K562 (cell line): ENCODE results near the gene PTPN12. TPM values are rescaled to one million over a fixed set of nuclear protein-coding genes. Genes with fewer than 3 reads are reported as not detected.

Source experiments
- ATAC-seq: fragments of 200-7000 bp; cut with Tn5 transposase; 3 replicates; pipeline ENCODE4 v1.9.1; 2020; ENCODE audit warnings: moderate library complexity
- BruUV-seq: library from RNA; stranded (reverse); fragments of 400-500 nt; replicated peaks from 2 replicates; lab custom pipeline; 2021; lab: Mats Ljungman, UMichigan
- CTCF ChIA-PET: fragments of 300-600 bp; formaldehyde crosslinking; extraction: SDS; loops from one replicate; lab custom pipeline; 2021; ENCODE audit warnings: low intra/inter-chr PET ratio; lab: Yijun Ruan, JAX
- POLR2A ChIA-PET: fragments of 300-600, 350-650 bp; sonication (Branson Sonifier 250); formaldehyde crosslinking; extraction: SDS; loops from one replicate; lab custom pipeline; 2021; ENCODE audit warnings: antibody characterized with exemption, inconsistent platforms; lab: Yijun Ruan, JAX
- DNase-seq, 4 experiments: peaks; one replicate each; pipeline versions ENCODE4 v3.0.0 to v3.0.0-alpha.2; 2011 to 2018; ENCODE audit warnings: low spot score in 3 of 4, mixed read lengths in 3 of 4; ENCODE audit errors: extremely low read depth in 1 of 4
- FAIRE-seq: peaks from 2 replicates; lab custom pipeline; 2011; peaks lifted over from hg19 to GRCh38; lab: Jason Lieb, UNC
- H2AFZ ChIP-seq: 2 replicates; pipeline ENCODE4 v1.6.0; 2011; ENCODE audit warnings: low read depth, low read length, control low read depth, inconsistent platforms
- H3K27ac ChIP-seq: fragments of 200-600 bp; 3 replicates; pipeline ENCODE4 v1.8.0; 2011; ENCODE audit warnings: low read depth, mild to moderate bottlenecking, control low read depth, inconsistent platforms, low read length, moderate library complexity, mixed read lengths; ENCODE audit errors: extremely low read depth
- H3K27me3 ChIP-seq, 2 experiments: fragments of 300-600 bp in 1 of 2; 2 replicates in 1 of 2; 3 replicates in 1 of 2; pipeline versions ENCODE4 v1.6.0 to v1.8.0; 2011; ENCODE audit warnings: inconsistent platforms in 2 of 2, low read length in 2 of 2, mild to moderate bottlenecking in 1 of 2, mixed read lengths in 1 of 2, moderate library complexity in 1 of 2; ENCODE audit not compliant: control insufficient read depth in 2 of 2, insufficient read depth in 2 of 2
- H3K36me3 ChIP-seq: fragments of 300-600 bp; 3 replicates; pipeline ENCODE4 v1.8.0; 2011; ENCODE audit warnings: mild to moderate bottlenecking, low read length, inconsistent platforms; ENCODE audit not compliant: control insufficient read depth, insufficient read depth
- H3K4me1 ChIP-seq, 2 experiments: fragments of 200-600 bp in 1 of 2; replicated peaks in 1 of 2; 2 replicates in 1 of 2; 3 replicates in 1 of 2; pipeline versions ENCODE4 v1.5.1 to v1.8.0; 2011; ENCODE audit warnings: inconsistent platforms in 2 of 2, low read length in 2 of 2, mild to moderate bottlenecking in 1 of 2, mixed read lengths in 1 of 2, moderate library complexity in 1 of 2; ENCODE audit not compliant: control insufficient read depth in 2 of 2, insufficient read depth in 2 of 2
- H3K4me2 ChIP-seq: 2 replicates; pipeline ENCODE4 v1.6.1; 2011; ENCODE audit warnings: low read length, control low read depth, inconsistent platforms, mixed read lengths; ENCODE audit not compliant: insufficient read depth
- H3K4me3 ChIP-seq: fragments of 200-600 bp; sonication (generic), shearing (Covaris generic); 2 replicates; pipeline ENCODE4 v1.5.1; 2016; ENCODE audit warnings: control low read depth, inconsistent platforms
- H3K79me2 ChIP-seq: fragments of 200-600 bp; 3 replicates; pipeline ENCODE4 v1.8.0; 2011; ENCODE audit warnings: low read length, inconsistent platforms; ENCODE audit not compliant: control insufficient read depth, insufficient read depth
- H3K9ac ChIP-seq, 2 experiments: 2 replicates each; pipeline versions ENCODE4 v1.6.0 to v1.6.1; 2011; ENCODE audit warnings: low read depth in 2 of 2, low read length in 2 of 2, control low read depth in 1 of 2, inconsistent platforms in 1 of 2, mild to moderate bottlenecking in 1 of 2, mixed read lengths in 1 of 2; ENCODE audit not compliant: insufficient read depth in 1 of 2
- H3K9me1 ChIP-seq: one replicate; pipeline ENCODE4 v1.6.0; 2011; ENCODE audit warnings: inconsistent platforms, mild to moderate bottlenecking, low read length, moderate library complexity; ENCODE audit not compliant: control insufficient read depth, insufficient read depth
- H3K9me3 ChIP-seq: replicated peaks from 2 replicates; pipeline ENCODE4 v1.5.1; 2011; ENCODE audit warnings: low read depth, low read length, inconsistent platforms; ENCODE audit not compliant: control insufficient read depth, insufficient read depth
- H4K20me1 ChIP-seq: replicated peaks from 2 replicates; pipeline ENCODE4 v1.6.1; 2011; ENCODE audit warnings: low read length, inconsistent platforms, mixed read lengths; ENCODE audit not compliant: control insufficient read depth, insufficient read depth
- ATF7 ChIP-seq: fragments of 450-650 bp; IDR thresholded peaks from 2 replicates; pipeline ENCODE4 v1.7.1; 2014; ENCODE audit warnings: mild to moderate bottlenecking, moderate library complexity
- KDM2B ChIP-seq: fragments of 250-450 bp; sonication (Bioruptor Pico); IDR thresholded peaks from 2 replicates; pipeline ENCODE4 v1.8.0; 2021; ENCODE audit warnings: mild to moderate bottlenecking, moderate library complexity
- RBM22 ChIP-seq: fragments of 200-400 bp; formaldehyde crosslinking; IDR thresholded peaks from 2 replicates; pipeline ENCODE4 v1.6.1; 2018; ENCODE audit warnings: low read length, low read depth; ENCODE audit not compliant: poor library complexity, severe bottlenecking
- SMAD4 ChIP-seq: fragments of 250-450 bp; sonication (Bioruptor Pico); conservative IDR thresholded peaks from 2 replicates; pipeline ENCODE4 v1.8.0; 2021; ENCODE audit warnings: inconsistent platforms, mild to moderate bottlenecking, moderate library complexity
- ZNF232 ChIP-seq: sonication (generic); formaldehyde crosslinking; IDR thresholded peaks from 2 replicates; pipeline ENCODE4 v1.8.0; 2022; ENCODE audit warnings: mild to moderate bottlenecking, missing genetic modification reagents
- ZNF75A ChIP-seq: fragments of 450-650 bp; formaldehyde crosslinking; IDR thresholded peaks from 2 replicates; pipeline ENCODE4 v1.4.0; 2020; ENCODE audit warnings: mild to moderate bottlenecking
- WGBS: fragments of 100-300 bp; shearing (Covaris generic); methylation state at CpG from one replicate; pipeline ENCODE4 v1.1.6; 2016; ENCODE audit warnings: low coverage, mixed read lengths; ENCODE audit not compliant: insufficient coverage; ENCODE audit errors: missing lambda C conversion rate; 5-methylcytosine and 5-hydroxymethylcytosine counted together
- in situ Hi-C: fragments of 300-500 bp; cut with MboI; formaldehyde crosslinking; loops from 4 replicates; pipeline ENCODE4 v1.15.0; 2018; ENCODE audit warnings: inconsistent platforms, mixed read lengths
- intact Hi-C: fragments of 100-400 bp; cut with micrococcal nuclease; formaldehyde crosslinking; loops from 2 replicates; pipeline ENCODE4 v1.14.2; 2022
- polyA plus RNA-seq, 8 experiments: library from polyadenylated mRNA; depleted of rRNA in 4 of 8; stranded (reverse) in 5 of 8; unstranded in 3 of 8; fragments of >200 nt; fragmentation: Nextera tagmentation in 2 of 8; fragmentation: Illumina TruSeq in 1 of 8; extraction: Ambion mirVana in 2 of 8; extraction: Trizol in 1 of 8; gene quantifications; 2 replicates each; pipeline versions ENCODE4 v1.2.1 to v1.2.3, GENCODE V29; 2011 to 2014; ENCODE audit warnings: inconsistent platforms in 1 of 8, missing spikeins in 1 of 8
- total RNA-seq, 7 experiments: library from RNA; depleted of rRNA in 6 of 7; stranded (reverse); fragments of >200 nt in 6 of 7; fragmentation: Illumina TruSeq in 2 of 7; extraction: Trizol in 2 of 7; gene quantifications; 2 replicates each; pipeline versions ENCODE4 v1.2.1 to v1.2.3, GENCODE V29; 2011 to 2021; ENCODE audit warnings: low replicate concordance in 1 of 7

PTPN12 gene
- total and polyA plus RNA-seq, 9 of the 15 experiments (the other 6 are each of a cell fraction or from before 2014, with no cell fraction given): 15.3 to 79.8 (median 26.6) TPM

DNA sequence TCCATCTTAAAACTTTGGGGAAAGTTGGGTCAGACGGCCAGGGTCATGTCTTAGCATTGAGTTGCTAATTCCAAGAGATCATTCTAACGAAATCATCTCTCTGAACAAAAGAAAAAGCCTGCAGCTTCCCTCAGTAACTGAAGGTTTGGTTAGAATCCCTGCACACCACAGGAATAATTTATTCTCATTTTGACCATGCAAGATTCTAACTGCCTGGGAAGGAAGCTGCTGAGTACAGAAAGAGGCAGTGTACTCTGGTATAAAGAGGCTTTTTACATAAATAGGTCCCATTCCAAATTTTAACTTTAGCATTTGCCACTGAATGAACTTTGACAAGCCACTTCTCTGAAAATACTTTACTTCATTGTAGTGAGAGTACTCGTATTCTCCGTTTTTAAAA, 82.2 kb downstream of the PTPN12 start:
- Histone ChIP-seq H3K4me3 (no peak overlapping the region), H3K27me3 (no peaks in the 10 kb centered on the region), H3K36me3 (peaks cover 54% of the 10 kb centered on the region), H2AFZ (no peak overlapping the region), H3K9me1 (no peaks in the 10 kb centered on the region), H3K4me1 (no peaks in the 10 kb centered on the region), H3K4me2 (no peak overlapping the region), H3K9ac (no peak overlapping the region), H3K79me2 (no peaks in the 10 kb centered on the region), H3K9me3 (no peaks in the 10 kb centered on the region), H3K27ac (no peak overlapping the region), H4K20me1 (no peaks in the 10 kb centered on the region)
- ChIA-PET CTCF (no interaction called here), POLR2A (no interaction called here)
- in situ Hi-C loops (no loop called here), intact Hi-C loops (no loop called here)
- ATAC-seq (no peak), FAIRE-seq (no peak), DNase-seq (no peak)
- TF ChIP-seq ZNF75A (CRISPR knock-in tag) (no peak), RBM22 (no peak), ATF7 (no peak), KDM2B (CRISPR knock-in tag) (no peak), ZNF232 (CRISPR knock-in tag) (no peak), SMAD4 (CRISPR knock-in tag) (no peak)
- WGBS: 78% methylated on average over 4 of the region's 4 CpGs
- BruUV-seq: no TSS peak
